ENCODE results near the gene MFSD11.
"Not testable (repeated sequence)": the region's sequence is repeated elsewhere in the genome, so short reads cannot be mapped to it uniquely, and the experiment has no call there.

The MFSD11 gene

DNA sequence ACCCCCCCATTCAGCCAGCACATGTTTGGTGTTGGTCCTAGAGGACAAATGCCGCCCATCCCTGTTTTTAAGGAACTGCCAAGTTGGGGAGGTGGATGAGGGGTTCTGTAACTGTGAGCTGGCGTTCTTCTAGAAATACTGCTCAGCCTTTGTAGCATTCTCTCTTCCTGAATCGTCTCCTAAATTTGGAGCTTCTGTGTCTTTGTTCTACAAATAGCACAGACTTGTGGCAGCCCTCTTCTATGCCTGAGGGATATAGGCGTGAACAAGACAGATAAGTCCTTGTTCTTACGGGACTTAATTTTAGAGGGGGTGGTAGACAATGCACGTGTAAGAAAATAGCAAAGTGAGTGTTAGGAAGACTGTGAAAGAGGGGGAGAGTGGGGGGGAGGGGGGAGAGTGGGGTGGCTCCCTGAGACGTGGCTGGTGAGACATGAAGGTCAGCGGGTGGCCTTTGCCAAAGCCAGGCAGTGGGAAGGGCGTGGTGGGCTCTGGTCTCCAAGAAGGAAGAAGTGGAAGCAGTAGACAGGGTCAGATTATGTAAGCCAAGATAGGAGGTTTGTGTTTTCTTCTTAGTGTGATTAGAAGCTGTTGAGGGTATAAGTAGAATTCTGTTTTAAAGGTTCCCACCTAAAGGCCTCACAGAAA is 9.9 kb downstream of the MFSD11 start:
- DNase-seq (ENCODE audit: low read depth, low spot score): no peak

DNA sequence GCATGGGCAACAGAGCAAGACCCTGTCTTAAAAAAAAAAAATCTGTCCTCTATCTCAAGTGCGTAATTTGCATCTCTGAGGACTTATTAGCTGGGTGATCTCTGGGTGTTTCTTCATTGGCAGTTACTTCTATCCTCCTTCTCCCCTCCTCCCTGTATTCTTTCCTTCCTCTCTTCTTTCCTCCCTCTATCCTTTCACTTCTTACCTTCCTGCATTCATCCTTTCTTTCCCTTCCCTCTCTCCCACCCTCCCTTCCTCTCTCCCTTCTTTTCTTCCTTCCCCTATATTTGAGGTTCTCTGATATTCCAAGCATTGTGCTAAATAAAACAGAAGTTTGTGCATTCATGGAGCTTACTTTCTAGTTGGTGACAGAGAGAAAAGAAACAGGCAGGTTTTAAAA is 10.7 kb downstream of the MFSD11 start:
- DNase-seq (ENCODE audit: low read depth, low spot score): no peak

DNA sequence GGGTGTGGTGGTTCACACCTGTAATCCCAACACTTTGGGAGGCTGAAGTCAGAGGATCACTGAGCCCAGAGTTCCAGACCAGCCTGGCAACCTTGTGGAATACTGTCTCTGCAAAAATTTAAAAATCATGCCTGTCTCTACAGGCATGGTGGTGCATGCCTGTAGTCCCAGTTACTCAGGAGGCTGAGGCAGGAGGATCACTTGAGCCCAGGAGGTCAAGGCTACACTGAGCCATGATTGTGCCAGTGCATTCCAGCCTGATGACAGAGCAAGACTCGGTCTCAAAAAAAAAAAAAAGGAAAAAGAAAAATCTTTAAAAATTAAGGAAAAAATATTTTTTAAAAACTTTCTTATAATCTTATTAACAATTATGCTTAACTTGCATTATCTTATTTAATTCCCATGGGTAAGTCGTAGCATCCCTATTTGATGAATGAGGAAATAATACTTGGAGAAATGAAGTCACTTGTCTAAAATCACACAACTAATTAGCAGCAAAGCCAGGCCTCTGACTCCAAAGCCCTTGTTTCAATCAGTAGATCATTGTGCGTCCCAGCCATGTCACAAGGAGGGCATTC is 13.6 kb downstream of the MFSD11 start:
- DNase-seq (ENCODE audit: low read depth, low spot score): no peak

DNA sequence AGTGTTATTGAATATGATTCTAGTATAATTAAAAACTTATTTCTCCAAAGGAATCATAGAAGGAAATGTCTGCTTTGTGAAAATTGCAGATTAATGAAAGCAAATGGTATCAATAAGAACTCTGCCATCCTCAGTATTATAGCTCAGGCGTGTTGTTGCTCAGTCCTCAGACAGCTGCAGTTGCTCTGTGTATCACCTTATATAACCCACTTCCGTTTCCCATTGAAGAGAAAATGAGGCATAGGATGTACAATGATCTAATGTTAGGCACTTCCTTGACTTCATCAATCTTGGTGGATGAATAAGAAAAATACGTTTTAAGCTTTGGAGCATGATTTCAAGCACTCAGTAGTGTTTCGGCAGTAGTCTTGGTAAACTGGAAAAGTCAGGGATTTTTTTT is 14.1 kb downstream of the MFSD11 start:
- no peak for DNase-seq (ENCODE audit: low read depth, low spot score)

DNA sequence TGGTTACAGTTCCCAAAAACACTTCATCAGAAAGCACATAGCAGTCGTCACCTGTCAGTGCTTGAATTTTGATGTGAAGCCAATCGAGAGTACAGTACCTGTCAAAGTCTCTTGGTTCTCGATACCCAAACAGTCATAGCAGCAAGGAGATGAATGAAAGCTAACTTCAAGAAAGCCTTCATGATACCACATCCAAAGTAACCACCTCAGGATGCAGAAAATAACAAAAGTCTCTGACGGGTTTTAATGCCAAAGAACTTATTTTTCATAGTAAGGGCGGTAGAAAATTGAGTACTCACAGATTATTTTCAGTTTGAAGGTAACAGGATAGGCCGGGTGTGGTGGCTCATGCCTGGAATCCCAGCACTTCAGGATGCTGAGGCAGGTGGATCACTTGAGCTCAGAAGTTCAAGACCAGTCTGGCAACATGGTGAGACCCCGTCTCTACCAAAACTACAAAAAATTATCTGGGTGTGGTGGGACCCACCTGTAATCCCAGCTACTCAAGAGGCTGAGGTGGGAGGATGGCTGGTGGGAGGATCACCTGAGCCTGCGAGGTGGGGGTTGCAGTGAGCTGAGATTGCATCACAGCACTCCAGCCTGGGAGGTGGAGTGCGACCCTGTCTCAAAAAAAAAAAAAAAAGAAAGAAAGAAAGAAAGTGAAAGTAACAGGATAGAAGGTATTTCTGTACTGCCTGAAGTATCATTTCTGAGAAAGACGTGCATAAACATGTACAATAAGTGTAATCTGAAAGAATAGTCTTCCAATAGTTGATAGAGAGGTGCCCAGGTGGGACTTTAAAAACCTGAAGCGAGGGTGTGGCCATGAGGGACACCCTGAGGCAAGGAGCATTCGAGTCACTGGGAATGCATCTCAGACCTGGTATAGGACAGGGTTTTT is 15.4 kb downstream of the MFSD11 start:
- DNase-seq (ENCODE audit: low read depth, low spot score): no peak

DNA sequence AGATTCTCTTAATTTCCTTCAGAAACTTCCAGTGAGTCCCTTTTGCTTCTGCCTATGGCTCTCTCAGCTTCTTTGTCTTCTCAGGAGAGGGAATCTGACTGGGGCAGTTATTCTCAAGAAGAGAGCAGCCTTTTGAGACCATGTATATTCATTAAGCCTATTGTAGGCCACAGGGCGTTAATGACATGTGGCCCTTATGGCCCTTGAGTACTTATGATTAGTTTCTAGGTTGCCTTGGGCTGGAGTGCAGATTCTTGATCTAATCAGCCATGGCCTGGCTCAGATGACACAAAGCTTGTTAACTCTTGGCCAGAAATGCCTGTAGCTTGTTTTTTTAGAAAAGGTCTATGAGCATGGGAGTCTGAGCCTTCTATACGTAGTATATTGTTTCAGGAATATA is 17.4 kb downstream of the MFSD11 start:
- no peak for DNase-seq (ENCODE audit: low read depth, low spot score)

DNA sequence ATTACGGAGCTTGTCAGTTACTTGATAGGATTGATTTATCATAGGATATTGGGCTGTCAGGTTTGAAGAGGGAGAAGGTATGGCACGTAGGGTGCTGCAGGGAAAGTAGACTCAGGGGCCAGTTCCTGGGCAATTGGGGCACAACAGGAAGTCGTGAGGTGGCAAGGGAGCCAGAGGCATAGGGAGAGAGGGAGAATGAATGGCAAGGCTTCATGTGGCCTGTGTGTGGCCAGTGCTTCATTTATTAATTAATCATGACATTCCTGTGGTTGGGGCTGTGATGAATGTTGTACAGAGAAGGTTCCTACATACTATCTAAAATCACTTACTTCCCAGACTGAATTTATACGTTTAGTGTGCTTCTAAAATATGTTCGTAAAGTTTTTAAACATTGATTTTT is 19.3 kb downstream of the MFSD11 start:
- no peak for DNase-seq (ENCODE audit: low read depth, low spot score)

DNA sequence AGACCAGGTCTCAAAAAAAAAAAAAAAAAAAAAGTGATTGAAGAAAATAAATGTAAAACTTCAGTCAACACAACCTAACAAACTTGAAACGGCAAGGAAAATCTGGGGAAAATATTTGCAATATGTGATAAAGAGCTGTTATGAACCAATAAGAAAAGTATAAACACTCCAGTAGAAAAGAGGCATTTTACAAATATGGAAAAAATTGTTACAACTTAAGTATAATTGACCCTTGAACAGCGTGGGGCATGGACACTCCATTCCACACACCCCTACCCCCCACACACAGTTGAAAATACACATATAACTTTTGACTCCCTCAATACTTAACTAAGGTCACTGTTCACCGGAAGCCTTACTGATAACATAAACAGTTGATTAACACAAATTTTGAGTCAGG is 20.7 kb downstream of the MFSD11 start:
- DNase-seq (ENCODE audit: low read depth, low spot score): no peak

DNA sequence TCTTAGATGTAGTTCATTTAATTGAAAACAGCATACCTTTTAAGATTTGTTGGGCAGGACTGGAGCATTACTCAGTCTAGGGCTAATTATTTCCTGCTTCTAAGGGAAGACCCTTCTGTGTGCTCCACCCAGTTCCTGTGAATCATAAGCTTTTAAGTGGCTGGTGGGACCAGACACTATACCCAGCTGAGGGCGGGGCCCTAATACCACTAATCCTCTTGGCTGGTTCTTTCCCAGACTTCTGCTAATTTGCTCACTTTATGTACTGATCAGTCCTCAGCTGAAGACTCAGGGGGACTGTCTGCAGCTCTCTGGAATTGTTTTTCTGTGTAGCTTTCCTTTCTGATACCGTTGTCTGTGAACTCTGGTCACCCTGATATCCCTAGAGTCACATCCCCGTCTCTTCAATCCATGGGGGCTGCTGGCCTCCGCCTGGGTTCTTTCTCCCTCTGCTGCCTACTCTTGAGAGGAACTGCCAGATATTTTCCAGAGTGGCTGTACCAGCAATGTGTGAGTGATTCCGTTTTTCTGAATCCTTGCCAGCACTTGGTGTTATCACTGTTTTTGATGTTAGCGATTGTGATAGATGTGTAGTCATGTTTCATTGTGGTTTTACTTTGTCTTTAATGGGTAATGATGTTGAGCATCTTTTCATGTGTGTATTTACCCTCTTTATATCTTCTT is 35.1 kb downstream of the MFSD11 start:
- DNase-seq (ENCODE audit: low read depth, low spot score): peak; percentile 61

DNA sequence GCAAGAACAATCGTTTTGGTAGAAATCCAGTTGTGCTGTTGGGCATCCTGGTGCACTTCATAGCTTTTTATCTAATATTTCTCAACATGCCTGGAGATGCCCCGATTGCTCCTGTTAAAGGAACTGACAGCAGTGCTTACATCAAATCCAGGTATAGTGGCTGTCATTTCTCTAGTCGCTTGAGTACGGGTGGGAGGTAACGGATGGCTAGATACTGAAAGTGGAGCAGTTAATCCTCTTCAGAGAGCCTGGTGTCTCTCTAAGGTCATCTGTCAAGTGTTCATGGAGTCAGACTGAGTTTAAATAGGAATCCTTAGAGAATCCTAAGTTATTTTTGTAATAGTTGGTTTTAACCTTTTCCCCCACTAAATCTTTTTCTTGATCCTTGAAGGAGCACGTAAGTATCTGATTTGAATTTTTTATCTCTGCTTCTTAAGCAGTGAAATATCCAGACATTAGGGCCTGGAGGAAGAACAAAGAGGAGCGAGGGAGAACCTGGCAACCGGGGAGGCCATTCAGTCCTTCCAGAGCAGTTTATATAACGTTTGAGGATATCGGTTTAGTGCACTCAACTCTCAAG is 37.2 kb downstream of the MFSD11 start:
- DNase-seq (ENCODE audit: low read depth, low spot score): no peak

DNA sequence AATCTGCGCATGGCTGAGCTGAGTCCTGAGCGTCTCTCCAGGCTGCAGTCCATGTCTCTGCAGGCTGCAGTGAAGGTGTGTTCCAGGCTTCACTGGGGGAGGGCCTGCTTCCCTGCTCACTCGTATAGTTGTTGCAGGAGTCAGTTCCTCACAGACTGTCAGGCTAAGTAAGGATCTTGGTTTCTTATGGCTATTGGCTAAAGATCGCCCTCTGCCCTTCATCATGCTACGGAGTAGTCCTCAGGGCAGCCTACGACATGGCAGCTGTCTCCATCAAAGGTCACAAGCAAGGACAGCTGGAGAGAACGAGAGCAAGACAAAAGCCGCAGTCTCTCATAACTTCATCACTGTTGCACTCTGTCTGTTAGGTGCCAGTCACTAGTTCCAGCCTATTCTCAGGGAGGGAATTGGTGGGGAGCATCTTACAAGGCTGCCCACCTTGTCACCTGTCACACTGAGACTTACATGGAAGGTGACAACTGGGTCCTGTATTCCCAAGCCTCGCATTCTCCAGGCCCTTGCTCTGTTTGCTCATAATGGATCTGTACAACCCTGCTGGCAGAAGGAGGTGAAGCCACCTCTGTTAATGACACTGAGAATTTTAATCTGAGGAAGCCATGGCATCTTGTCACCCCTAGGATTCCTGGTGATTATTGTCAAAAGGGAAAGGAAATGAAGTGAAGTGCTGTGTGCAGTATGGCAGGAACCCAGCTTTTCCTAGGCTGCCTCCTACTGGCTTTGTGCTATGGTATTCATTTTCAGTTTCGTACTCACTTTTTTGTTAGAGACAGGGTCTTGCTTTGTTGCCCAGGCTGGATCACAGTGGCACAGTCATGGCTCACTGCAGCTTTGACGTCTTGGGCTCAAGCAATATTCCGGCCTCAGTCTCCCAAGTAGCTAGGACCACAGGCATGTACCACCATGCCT is 43.4 kb downstream of the MFSD11 start:
- peak; percentile 37 for DNase-seq (ENCODE audit: low read depth, low spot score)

DNA sequence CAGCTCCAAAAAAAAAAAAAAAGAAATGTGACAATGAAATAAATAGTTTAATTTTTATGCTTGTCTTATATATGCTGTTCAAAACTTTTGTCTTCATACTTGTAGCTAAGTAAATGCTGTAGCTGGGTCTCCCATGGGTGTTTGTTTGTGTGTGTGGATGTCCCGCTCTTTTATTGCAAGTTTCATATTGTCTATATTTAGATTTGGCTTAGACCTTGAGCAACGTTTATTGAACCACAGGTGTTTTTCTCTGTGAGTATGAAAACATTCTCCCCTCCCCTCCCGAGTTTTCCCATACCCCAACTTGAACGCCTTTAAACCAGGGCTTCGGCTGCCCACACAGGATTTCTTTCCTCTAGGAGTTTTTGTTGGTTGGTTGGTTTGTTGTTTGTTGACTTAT is 45.2 kb downstream of the MFSD11 start:
- DNase-seq (ENCODE audit: low read depth, low spot score): no peak

DNA sequence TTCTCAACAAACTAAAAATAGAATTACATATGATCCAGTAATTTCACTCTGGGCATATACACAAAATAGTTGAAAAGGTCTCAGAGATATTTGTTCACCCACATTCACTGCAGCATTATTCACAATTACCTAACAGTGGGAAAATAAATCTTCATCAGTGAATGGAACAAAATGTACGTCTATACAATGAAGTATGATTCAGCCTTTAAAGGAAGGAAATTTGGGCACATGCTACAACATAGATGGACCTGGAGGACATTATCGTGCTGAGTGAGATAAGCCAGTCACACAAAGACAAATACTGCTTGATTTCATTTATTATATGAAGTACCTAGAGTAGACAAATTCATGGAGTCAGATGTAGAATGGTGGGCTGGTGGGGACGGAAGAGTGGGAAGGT is 47.0 kb downstream of the MFSD11 start:
- no peak for DNase-seq (ENCODE audit: low read depth, low spot score)

DNA sequence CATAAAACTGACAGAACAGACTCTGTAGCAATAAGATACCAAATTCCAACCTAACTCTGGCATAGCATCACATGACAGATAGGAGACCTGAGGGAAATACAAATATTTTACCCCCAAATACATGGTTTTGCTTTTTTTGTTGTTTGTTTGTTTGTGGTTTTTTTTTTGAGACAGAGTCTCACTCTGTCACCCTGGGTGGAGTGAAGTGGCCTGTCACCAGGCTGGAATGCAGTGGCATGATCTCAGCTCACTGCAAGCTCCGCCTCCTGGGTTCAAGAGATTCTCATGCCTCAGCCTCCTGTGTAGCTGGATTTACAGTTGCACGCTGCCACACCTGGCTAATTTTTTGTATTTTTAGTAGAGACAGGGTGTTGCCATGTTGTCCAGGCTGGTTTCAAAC is 49.9 kb downstream of the MFSD11 start:
- not testable (repeated sequence) for DNase-seq (ENCODE audit: low read depth, low spot score)

DNA sequence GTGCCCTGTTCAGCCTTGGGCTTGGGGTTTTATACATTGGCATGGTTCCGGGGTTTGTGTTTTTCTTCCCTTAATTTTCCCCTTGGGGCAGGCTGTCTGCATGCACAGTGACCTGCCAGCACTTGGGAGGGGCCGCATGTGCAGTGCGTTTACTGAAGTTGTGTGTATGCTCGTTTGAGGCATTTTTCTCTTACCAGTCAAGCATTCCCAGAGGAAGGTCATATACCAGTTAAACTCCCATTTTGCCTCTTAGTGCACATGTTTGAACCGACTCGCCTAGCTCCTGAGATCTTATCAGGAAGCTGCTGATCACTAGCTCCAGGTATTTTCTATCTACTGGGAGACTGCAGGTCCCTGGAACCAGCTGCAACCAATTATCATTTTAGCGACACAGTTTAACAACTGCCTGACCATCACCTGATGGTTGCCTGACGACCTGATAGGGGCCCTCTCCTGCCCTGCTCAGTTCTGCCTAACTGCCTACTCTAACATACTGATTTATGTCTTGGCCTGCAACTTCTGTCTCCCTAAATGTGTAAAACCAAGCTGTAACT is 51.4 kb downstream of the MFSD11 start:
- DNase-seq (ENCODE audit: low read depth, low spot score): peak; percentile 65

DNA sequence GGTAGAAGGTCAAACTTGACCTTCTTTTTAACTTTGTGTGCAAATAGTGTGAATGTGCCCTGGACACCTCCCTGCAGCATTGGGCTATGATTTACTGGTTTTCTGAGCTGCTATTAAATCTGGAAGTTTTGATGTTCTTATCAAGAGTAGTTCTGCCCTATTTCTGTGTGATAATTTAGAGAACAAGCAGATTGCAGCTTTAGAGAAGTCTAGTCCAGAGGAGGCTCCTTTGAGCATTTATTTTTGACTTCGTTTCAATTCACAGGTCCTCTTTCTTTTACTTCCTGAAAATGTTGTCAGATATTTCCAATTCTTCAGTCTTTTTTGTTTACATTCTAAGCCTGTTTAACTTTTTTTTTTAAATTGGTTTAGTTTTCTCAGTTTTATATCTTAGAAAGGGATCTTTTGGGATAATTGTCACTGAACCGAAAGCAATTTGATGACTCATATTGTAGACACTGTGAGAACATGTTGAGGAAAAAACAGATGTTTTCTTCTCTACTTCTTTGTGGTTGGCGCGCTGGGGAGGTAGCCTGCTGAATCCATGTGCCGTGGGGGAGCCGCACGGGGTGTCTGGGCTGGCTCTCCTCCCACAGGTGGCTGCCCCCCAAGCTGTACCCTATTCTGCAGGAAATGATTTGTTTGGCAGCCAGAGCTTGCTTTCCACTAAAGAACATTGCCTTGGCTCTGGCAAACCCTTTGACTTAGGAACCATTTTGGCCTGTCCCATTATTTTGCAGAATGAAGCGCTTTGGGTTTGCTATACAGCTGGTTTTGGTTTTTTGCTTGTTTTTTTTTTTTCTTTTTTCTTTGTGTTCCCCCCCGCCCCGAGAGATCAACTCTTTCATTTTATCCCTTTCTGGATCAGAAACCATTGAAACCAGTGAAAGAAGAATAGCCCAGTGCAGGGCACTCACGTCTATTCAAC is 53.4 kb downstream of the MFSD11 start:
- DNase-seq (ENCODE audit: low read depth, low spot score): no peak

DNA sequence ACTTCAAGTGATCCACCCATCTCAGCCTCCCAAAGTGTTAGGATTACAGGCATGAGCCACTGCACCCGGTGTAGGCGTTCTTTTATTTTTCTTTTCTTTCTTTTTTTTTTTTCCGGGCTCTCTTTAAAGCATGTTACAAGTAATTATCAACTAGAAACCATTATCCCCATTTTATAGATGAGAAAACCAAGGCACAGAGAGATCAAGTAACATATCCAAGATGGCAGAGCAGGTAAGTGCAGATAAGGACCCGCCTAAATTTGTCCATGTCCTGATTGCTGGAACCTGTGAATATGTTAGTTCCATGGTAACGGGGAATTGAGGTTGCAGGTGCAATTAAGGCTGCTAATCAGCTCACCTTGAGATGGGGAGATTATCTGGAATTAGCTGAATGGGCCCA is 54.4 kb downstream of the MFSD11 start:
- DNase-seq (ENCODE audit: low read depth, low spot score): no peak

DNA sequence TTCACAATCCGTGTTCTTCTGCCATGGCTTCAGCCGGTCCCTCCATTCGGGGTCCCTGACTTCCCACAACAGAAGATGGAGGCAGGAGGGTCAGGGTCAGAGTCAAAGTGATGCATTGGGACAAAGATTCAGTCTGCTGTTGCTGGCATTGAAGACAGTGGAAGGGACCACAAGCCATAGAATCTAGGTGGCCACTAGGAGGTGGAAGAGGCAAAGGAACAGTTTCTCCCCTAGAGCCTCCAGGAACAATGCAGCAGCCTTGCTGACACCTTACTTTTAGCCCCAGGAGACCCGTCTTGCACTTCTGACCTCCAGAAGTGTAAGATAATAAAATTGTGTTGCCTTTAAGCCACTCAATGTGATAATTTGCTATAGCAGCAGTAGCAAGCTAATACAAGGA is 55.9 kb downstream of the MFSD11 start:
- DNase-seq (ENCODE audit: low read depth, low spot score): peak; percentile 59

DNA sequence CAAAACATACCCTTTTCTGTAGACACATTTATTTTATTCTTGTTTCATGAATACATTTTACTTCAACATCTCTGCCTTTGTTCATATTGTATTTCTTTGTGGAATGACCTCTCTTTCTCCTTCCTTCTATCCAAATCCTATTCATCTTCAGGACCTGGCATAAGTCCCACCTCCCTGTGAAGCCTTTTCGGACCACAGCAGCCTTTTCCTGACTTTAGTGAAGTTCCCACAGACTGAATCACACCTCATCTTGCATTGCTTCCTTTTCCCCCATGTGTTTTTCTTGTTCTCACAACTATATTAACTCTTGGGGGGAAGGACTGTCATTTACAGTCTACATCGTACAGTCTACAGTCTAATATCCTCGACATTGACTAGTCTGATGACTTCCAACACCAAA is 58.2 kb downstream of the MFSD11 start:
- DNase-seq (ENCODE audit: low read depth, low spot score): no peak

Data from ELF-1 (cell line).